HepG2 (cell line): ENCODE results near the gene PITPNM2. TPM values are rescaled to one million over a fixed set of nuclear protein-coding genes. Genes with fewer than 3 reads are reported as not detected.

Source experiments
- ATAC-seq: fragments of 200-7000 bp; cut with Tn5 transposase; 3 replicates; pipeline ENCODE4 v1.9.1; 2020; ENCODE audit warnings: mild to moderate bottlenecking, moderate library complexity
- BruUV-seq: library from RNA; stranded (reverse); fragments of 400-500 nt; replicated peaks from 2 replicates; lab custom pipeline; 2021; lab: Mats Ljungman, UMichigan
- CTCF ChIA-PET: fragments of 300-600 bp; formaldehyde crosslinking; extraction: SDS; loops from one replicate; lab custom pipeline; 2021; ENCODE audit warnings: low total read pairs, inconsistent platforms, low intra/inter-chr PET ratio; lab: Yijun Ruan, JAX
- POLR2A ChIA-PET: fragments of 350-600 bp; sonication (Branson Sonifier 250); formaldehyde crosslinking; loops from one replicate; lab custom pipeline; 2020; ENCODE audit warnings: antibody characterized with exemption, inconsistent platforms; lab: Yijun Ruan, JAX
- DNase-seq: peaks from one replicate; pipeline ENCODE4 v3.0.0-alpha.2; 2015; ENCODE audit warnings: low spot score
- FAIRE-seq: peaks from 3 replicates; lab custom pipeline; 2011; peaks lifted over from hg19 to GRCh38; lab: Jason Lieb, UNC
- H2AFZ ChIP-seq: one replicate; pipeline ENCODE4 v1.6.1; 2011; ENCODE audit warnings: low read length, inconsistent platforms
- H3K27ac ChIP-seq: fragments of 300-600 bp; 3 replicates; pipeline ENCODE4 v1.8.0; 2011; ENCODE audit warnings: mixed run types, mild to moderate bottlenecking, mixed read lengths, low read length, inconsistent platforms; ENCODE audit not compliant: insufficient read depth; ENCODE audit errors: extremely low read length
- H3K27me3 ChIP-seq, 2 experiments: fragments of 200-600 bp in 1 of 2; 2 replicates in 1 of 2; 3 replicates in 1 of 2; pipeline versions ENCODE4 v1.6.0 to v1.8.0; 2011; ENCODE audit warnings: low read length in 2 of 2, mild to moderate bottlenecking in 2 of 2, moderate library complexity in 2 of 2, inconsistent platforms in 1 of 2; ENCODE audit not compliant: insufficient read depth in 2 of 2, control insufficient read depth in 1 of 2
- H3K36me3 ChIP-seq, 2 experiments: fragments of 200-600 bp in 1 of 2; replicated peaks in 1 of 2; 2 replicates in 1 of 2; 3 replicates in 1 of 2; pipeline versions ENCODE4 v1.5.1 to v1.8.0; 2011; ENCODE audit warnings: low read length in 2 of 2, inconsistent platforms in 1 of 2; ENCODE audit not compliant: insufficient read depth in 2 of 2, control insufficient read depth in 1 of 2
- H3K4me1 ChIP-seq: 2 replicates; pipeline ENCODE4 v1.5.1; 2012; ENCODE audit warnings: low read length, inconsistent platforms; ENCODE audit not compliant: insufficient read depth
- H3K4me2 ChIP-seq: 2 replicates; pipeline ENCODE4 v1.6.0; 2011; ENCODE audit warnings: low read depth, low read length, inconsistent platforms
- H3K4me3 ChIP-seq, 3 experiments: fragments of 200-600 bp in 1 of 3; sonication (generic), shearing (Covaris generic) in 1 of 3; replicated peaks in 1 of 3; 2 replicates each; pipeline ENCODE4 v1.5.1; 2011 to 2016; ENCODE audit warnings: low read length in 3 of 3, inconsistent platforms in 2 of 3, low read depth in 2 of 3, mild to moderate bottlenecking in 2 of 3, control low read depth in 1 of 3, mixed read lengths in 1 of 3; ENCODE audit not compliant: insufficient read depth in 1 of 3
- H3K79me2 ChIP-seq: one replicate; pipeline ENCODE4 v1.6.1; 2011; ENCODE audit warnings: low read length, inconsistent platforms; ENCODE audit not compliant: insufficient read depth
- H3K9ac ChIP-seq: 2 replicates; pipeline ENCODE4 v1.6.0; 2011; ENCODE audit warnings: mild to moderate bottlenecking, low read depth, low read length, inconsistent platforms; ENCODE audit not compliant: insufficient read depth
- H3K9me3 ChIP-seq: 2 replicates; pipeline ENCODE4 v1.5.1; 2012; ENCODE audit warnings: mild to moderate bottlenecking, low read length
- H4K20me1 ChIP-seq: 2 replicates; pipeline ENCODE4 v1.6.0; 2011; ENCODE audit warnings: inconsistent platforms, mild to moderate bottlenecking, low read length, moderate library complexity; ENCODE audit not compliant: insufficient read depth
- AGO2 ChIP-seq: fragments of 200-400 bp; formaldehyde crosslinking; optimal IDR thresholded peaks from 2 replicates; pipeline ENCODE3; 2017; ENCODE audit warnings: mild to moderate bottlenecking, low read depth, low read length, moderate library complexity
- CREM ChIP-seq, 2 experiments: sonication (generic) in 1 of 2; formaldehyde crosslinking in 1 of 2; IDR thresholded peaks; 2 replicates each; pipeline versions ENCODE4 v1.4.0 to v1.6.1; 2016 to 2020; ENCODE audit warnings: antibody characterized with exemption in 1 of 2, mild to moderate bottlenecking in 1 of 2, missing genetic modification reagents in 1 of 2
- ELF1 ChIP-seq: sonication (generic); formaldehyde crosslinking; IDR thresholded peaks from 2 replicates; pipeline ENCODE4 v1.4.0; 2020; ENCODE audit warnings: missing genetic modification reagents
- FOXK2 ChIP-seq: fragments of 450-650 bp; IDR thresholded peaks from 2 replicates; pipeline ENCODE4 v1.6.1; 2016
- GATAD2A ChIP-seq: IDR thresholded peaks from 2 replicates; pipeline ENCODE4 v1.6.1; 2016
- HES4 ChIP-seq: sonication (generic); formaldehyde crosslinking; IDR thresholded peaks from 2 replicates; pipeline ENCODE4 v1.9.0; 2021; ENCODE audit warnings: mild to moderate bottlenecking, missing genetic modification reagents, borderline replicate concordance
- HNF4G ChIP-seq, 2 experiments: sonication (generic) in 1 of 2; formaldehyde crosslinking in 1 of 2; IDR thresholded peaks; 2 replicates each; pipeline versions ENCODE4 v1.4.0 to v1.6.1; 2011 to 2020; ENCODE audit warnings: borderline replicate concordance in 2 of 2, low read depth in 2 of 2, mild to moderate bottlenecking in 2 of 2, low read length in 1 of 2, missing genetic modification reagents in 1 of 2, moderate library complexity in 1 of 2
- MTA1 ChIP-seq: sonication (generic); formaldehyde crosslinking; IDR thresholded peaks from 2 replicates; pipeline ENCODE4 v1.4.0; 2020; ENCODE audit warnings: missing genetic modification reagents, mild to moderate bottlenecking, borderline replicate concordance
- MXD4 ChIP-seq: IDR thresholded peaks from 2 replicates; pipeline ENCODE4 v1.6.1; 2016; ENCODE audit warnings: mild to moderate bottlenecking, missing biosample characterization, missing genetic modification reagents
- PTBP1 ChIP-seq: fragments of 200-400 bp; formaldehyde crosslinking; IDR thresholded peaks from 2 replicates; pipeline ENCODE4 v1.6.1; 2018; ENCODE audit warnings: low read length, low read depth; ENCODE audit not compliant: poor library complexity, severe bottlenecking
- RNF2 ChIP-seq: fragments of 450-650 bp; conservative IDR thresholded peaks from 2 replicates; pipeline ENCODE4 v1.6.1; 2016; ENCODE audit warnings: low read depth
- SP4 ChIP-seq: sonication (generic); formaldehyde crosslinking; IDR thresholded peaks from 2 replicates; pipeline ENCODE4 v1.8.1; 2023; ENCODE audit warnings: mild to moderate bottlenecking, missing genetic modification reagents
- ZC3H13 ChIP-seq: sonication (generic); formaldehyde crosslinking; IDR thresholded peaks from 2 replicates; pipeline ENCODE4 v1.8.1; 2023; ENCODE audit warnings: mild to moderate bottlenecking, missing genetic modification reagents, moderate library complexity
- ZNF326 ChIP-seq: sonication (generic); formaldehyde crosslinking; IDR thresholded peaks from 2 replicates; pipeline ENCODE4 v1.4.0; 2020; ENCODE audit warnings: missing genetic modification reagents, borderline replicate concordance
- WGBS: methylation state at CpG from one replicate; pipeline ENCODE4 v1.1.6; 2017; ENCODE audit warnings: low lambda C conversion rate; 5-methylcytosine and 5-hydroxymethylcytosine counted together
- in situ Hi-C: cut with HindIII; loops from 2 replicates; pipeline ENCODE4 v1.10.0; 2017; ENCODE audit warnings: low pct_unique_long_range_greater_than_20kb; ENCODE audit not compliant: extremely low pct_ligation_motif_present
- intact Hi-C: fragments of 100-400 bp; cut with micrococcal nuclease; formaldehyde crosslinking; loops from one replicate; pipeline ENCODE4 v1.10.0; 2022; ENCODE audit not compliant: unreplicated experiment
- polyA plus RNA-seq, 8 experiments: library from polyadenylated mRNA; depleted of rRNA in 3 of 8; stranded (reverse) in 7 of 8; unstranded in 1 of 8; fragments of >200 nt; fragmentation: Illumina TruSeq in 4 of 8; extraction: Trizol in 4 of 8; gene quantifications; 2 replicates each; pipeline versions ENCODE4 v1.2.1 to v1.2.3, GENCODE V29; 2011 to 2016; ENCODE audit warnings: low read depth in 4 of 8, missing spikeins in 1 of 8, mixed read lengths in 1 of 8; ENCODE audit not compliant: insufficient read depth in 1 of 8
- total RNA-seq, 5 experiments: library from RNA; depleted of rRNA; stranded (reverse); fragments of >200 nt; fragmentation: Illumina TruSeq; extraction: Trizol; gene quantifications; 2 replicates each; pipeline ENCODE4 v1.2.3, GENCODE V29; 2016; ENCODE audit warnings: low read depth in 1 of 5
- TF ChIP-seq, protein P1 (sequence below): sonication (generic); formaldehyde crosslinking; IDR thresholded peaks from 2 replicates; pipeline ENCODE4 v1.8.0; 2022; ENCODE audit warnings: missing genetic modification reagents, mild to moderate bottlenecking, inconsistent platforms, borderline replicate concordance
- TF ChIP-seq, protein P2 (sequence below): sonication (generic); formaldehyde crosslinking; IDR thresholded peaks from 2 replicates; pipeline ENCODE4 v1.4.0; 2020; ENCODE audit warnings: low read depth, missing genetic modification reagents

PITPNM2 gene
- total and polyA plus RNA-seq, 2 of the 13 experiments (the other 11 are each of a cell fraction or from before 2014, with no cell fraction given) = 4.2 to 5.3 TPM

DNA sequence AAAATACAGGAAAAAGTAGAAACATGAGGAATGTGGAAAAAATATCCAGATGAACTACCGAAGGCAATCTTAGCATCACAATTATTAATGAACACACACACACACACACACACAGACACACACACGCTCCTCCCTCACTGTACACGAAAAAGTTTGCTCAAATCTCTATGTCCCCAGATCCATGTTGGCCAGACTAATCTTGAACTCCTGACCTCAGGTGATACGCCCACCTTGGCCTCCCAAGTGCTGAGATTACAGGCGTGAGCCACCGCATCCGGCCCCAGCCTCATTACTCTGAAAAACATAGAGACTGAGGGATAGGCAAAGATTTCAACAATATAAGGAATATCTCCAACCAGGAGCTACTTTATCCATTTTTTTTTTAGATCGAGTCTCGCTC is 17.2 kb downstream of the PITPNM2 start:
- POLR2A ChIA-PET = no interaction called here
- CTCF ChIA-PET = no interaction called here
- no peak overlapping the region for H3K4me2 ChIP-seq
- FAIRE-seq = no peak
- H3K9me3 ChIP-seq = no peaks in the 10 kb centered on the region
- intact Hi-C loops (no loop called here), in situ Hi-C loops (no loop called here)
- peaks cover 25% of the 10 kb centered on the region for H3K4me1 ChIP-seq
- ATAC-seq = no peak
- DNase-seq = no peak
- H2AFZ ChIP-seq = no peak overlapping the region
- BruUV-seq = no TSS peak
- no peak overlapping the region for H3K27ac ChIP-seq
- TF ChIP-seq ZNF326 (CRISPR knock-in tag) = no peak
- TF ChIP-seq SP4 (CRISPR knock-in tag) = no peak
- TF ChIP-seq HNF4G (IDR thresholded peaks at IDR 0.05; ENCODE audit: borderline replicate concordance, low read depth, low read length) = no peak
- no peak for TF ChIP-seq HNF4G (CRISPR knock-in tag; IDR thresholded peaks at IDR 0.05; ENCODE audit: borderline replicate concordance, low read depth)
- no peak for TF ChIP-seq PTBP1
- no peak for TF ChIP-seq RNF2
- TF ChIP-seq GATAD2A (CRISPR knock-in tag) = no peak
- TF ChIP-seq MXD4 (CRISPR knock-in tag) = no peak
- TF ChIP-seq HES4 (CRISPR knock-in tag) = no peak
- no peak for TF ChIP-seq MTA1 (CRISPR knock-in tag)
- TF ChIP-seq ZC3H13 (CRISPR knock-in tag) = no peak
- no peak for TF ChIP-seq CREM (IDR thresholded peaks at IDR 0.05)
- TF ChIP-seq CREM (CRISPR knock-in tag; IDR thresholded peaks at IDR 0.05) = no peak
- TF ChIP-seq, protein P1, sequence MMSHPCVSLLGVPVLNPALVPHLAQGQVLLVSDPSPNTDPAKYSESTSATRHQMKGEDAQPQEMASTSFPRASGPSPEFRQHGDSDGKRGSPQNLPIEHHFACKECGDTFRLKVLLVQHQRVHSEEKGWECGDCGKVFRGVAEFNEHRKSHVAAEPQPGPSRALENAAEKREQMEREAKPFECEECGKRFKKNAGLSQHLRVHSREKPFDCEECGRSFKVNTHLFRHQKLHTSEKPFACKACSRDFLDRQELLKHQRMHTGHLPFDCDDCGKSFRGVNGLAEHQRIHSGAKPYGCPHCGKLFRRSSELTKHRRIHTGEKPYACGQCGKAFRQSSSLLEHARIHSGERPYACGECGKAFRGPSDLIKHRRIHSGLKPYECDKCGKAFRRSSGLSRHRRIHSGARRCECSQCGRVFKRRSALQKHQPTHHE (CRISPR knock-in tag) = no peak
- TF ChIP-seq, protein P2, sequence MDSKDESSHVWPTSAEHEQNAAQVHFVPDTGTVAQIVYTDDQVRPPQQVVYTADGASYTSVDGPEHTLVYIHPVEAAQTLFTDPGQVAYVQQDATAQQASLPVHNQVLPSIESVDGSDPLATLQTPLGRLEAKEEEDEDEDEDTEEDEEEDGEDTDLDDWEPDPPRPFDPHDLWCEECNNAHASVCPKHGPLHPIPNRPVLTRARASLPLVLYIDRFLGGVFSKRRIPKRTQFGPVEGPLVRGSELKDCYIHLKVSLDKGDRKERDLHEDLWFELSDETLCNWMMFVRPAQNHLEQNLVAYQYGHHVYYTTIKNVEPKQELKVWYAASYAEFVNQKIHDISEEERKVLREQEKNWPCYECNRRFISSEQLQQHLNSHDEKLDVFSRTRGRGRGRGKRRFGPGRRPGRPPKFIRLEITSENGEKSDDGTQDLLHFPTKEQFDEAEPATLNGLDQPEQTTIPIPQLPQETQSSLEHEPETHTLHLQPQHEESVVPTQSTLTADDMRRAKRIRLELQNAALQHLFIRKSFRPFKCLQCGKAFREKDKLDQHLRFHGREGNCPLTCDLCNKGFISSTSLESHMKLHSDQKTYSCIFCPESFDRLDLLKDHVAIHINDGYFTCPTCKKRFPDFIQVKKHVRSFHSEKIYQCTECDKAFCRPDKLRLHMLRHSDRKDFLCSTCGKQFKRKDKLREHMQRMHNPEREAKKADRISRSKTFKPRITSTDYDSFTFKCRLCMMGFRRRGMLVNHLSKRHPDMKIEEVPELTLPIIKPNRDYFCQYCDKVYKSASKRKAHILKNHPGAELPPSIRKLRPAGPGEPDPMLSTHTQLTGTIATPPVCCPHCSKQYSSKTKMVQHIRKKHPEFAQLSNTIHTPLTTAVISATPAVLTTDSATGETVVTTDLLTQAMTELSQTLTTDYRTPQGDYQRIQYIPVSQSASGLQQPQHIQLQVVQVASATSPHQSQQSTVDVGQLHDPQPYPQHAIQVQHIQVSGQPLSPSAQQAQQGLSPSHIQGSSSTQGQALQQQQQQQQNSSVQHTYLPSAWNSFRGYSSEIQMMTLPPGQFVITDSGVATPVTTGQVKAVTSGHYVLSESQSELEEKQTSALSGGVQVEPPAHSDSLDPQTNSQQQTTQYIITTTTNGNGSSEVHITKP (CRISPR knock-in tag) = no peak
- no peak for TF ChIP-seq FOXK2
- no peak for TF ChIP-seq AGO2
- no peak for TF ChIP-seq ELF1
- peaks cover 0 to 3% of the 10 kb centered on the region in 2 experiments; a peak in 3 of 5 replicates for H3K36me3 ChIP-seq
- no peaks in the 10 kb centered on the region for H3K27me3 ChIP-seq
- H3K79me2 ChIP-seq = peaks cover 12% of the 10 kb centered on the region
- no peak overlapping the region for H3K9ac ChIP-seq
- no peak overlapping the region for H3K4me3 ChIP-seq
- no peaks in the 10 kb centered on the region for H4K20me1 ChIP-seq
- WGBS = 96% methylated on average over 9 of the region's 9 CpGs
